ENCODE measurements around the gene PATL2.

Gene PATL2

DNA sequence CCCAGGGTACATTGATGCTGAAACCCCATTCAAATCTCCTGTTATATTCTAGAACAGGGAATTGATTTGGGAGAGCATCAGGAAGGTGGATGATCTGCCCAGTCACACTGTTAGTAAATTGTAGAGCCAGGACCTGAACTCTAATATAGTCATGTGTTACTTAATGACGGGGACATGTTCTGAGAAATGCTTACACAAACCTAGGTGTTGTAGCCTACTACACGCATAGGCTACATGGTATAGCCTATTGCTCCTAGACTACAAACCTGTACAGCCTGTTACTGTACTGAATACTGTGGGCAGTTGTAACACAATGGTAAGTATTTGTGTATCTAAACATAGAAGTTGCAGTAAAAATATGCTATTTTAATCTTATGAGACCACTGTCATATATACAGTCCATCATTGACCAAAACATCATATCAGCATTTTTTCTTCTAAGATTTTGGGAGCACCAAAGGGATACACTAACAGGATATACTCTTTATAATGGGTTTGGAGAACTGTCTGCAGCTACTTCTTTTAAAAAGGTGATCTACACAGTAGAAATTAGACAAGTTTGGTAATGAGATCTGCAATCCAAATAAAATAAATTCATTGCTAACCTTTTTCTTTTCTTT lies 6.0 kb upstream of the PATL2 start:
- DNase-seq (ENCODE audit: low read depth): no peak
- no peak for TF ChIP-seq CTCF (IDR thresholded peaks at IDR 0.05; ENCODE audit: low read depth, low read length, missing control alignments)
- no peak overlapping the region; the same call in 1 of the 2 replicates for H3K4me3 ChIP-seq (ENCODE audit: low read depth, low read length)

DNA sequence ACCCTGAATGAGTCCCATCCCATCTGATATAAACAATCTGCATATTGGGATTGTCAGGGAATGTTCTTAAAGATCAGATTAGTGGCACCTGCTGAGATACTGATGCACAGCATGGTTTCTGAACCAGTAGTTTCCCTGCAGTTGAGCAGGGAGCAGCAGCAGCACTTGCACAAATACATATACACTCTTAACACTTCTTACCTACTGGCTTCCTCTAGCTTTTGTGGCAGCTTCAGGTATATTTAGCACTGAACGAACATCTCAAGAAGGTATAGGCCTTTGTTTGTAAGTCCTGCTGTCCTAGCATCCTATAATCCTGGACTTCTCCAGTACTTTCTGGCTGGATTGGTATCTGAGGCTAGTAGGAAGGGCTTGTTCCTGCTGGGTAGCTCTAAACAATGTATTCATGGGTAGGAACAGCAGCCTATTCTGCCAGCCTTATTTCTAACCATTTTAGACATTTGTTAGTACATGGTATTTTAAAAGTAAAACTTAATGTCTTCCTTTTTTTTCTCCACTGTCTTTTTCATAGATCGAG lies 4.7 kb upstream of the PATL2 start:
- peak overlapping the region; percentile 3; the same call in 1 of the 2 replicates for H3K4me3 ChIP-seq (ENCODE audit: low read depth, low read length)
- no peak for TF ChIP-seq CTCF (IDR thresholded peaks at IDR 0.05; ENCODE audit: low read depth, low read length, missing control alignments)
- DNase-seq (ENCODE audit: low read depth): no peak

DNA sequence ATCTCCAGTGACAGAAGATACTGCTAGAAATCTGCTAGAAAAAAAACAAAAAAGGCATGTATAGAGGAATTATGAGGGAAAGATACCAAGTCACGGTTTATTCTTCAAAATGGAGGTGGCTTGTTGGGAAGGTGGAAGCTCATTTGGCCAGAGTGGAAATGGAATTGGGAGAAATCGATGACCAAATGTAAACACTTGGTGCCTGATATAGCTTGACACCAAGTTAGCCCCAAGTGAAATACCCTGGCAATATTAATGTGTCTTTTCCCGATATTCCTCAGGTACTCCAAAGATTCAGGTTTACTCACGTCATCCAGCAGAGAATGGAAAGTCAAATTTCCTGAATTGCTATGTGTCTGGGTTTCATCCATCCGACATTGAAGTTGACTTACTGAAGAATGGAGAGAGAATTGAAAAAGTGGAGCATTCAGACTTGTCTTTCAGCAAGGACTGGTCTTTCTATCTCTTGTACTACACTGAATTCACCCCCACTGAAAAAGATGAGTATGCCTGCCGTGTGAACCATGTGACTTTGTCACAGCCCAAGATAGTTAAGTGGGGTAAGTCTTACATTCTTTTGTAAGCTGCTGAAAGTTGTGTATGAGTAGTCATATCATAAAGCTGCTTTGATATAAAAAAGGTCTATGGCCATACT lies 4.1 kb upstream of the PATL2 start:
- no peak for DNase-seq (ENCODE audit: low read depth)
- H3K4me3 ChIP-seq (ENCODE audit: low read depth, low read length): peak overlapping the region; percentile 89
- TF ChIP-seq CTCF (IDR thresholded peaks at IDR 0.05; ENCODE audit: low read depth, low read length, missing control alignments): no peak

DNA sequence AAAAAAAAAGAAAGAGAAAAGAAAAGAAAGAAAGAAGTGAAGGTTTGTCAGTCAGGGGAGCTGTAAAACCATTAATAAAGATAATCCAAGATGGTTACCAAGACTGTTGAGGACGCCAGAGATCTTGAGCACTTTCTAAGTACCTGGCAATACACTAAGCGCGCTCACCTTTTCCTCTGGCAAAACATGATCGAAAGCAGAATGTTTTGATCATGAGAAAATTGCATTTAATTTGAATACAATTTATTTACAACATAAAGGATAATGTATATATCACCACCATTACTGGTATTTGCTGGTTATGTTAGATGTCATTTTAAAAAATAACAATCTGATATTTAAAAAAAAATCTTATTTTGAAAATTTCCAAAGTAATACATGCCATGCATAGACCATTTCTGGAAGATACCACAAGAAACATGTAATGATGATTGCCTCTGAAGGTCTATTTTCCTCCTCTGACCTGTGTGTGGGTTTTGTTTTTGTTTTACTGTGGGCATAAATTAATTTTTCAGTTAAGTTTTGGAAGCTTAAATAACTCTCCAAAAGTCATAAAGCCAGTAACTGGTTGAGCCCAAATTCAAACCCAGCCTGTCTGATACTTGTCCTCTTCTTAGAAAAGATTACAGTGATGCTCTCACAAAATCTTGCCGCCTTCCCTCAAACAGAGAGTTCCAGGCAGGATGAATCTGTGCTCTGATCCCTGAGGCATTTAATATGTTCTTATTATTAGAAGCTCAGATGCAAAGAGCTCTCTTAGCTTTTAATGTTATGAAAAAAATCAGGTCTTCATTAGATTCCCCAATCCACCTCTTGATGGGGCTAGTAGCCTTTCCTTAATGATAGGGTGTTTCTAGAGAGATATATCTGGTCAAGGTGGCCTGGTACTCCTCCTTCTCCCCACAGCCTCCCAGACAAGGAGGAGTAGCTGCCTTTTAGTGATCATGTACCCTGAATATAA lies 2.2 kb upstream of the PATL2 start:
- DNase-seq (ENCODE audit: low read depth): no peak
- peak; percentile 26 for TF ChIP-seq CTCF (IDR thresholded peaks at IDR 0.05; ENCODE audit: low read depth, low read length, missing control alignments)
- peak overlapping the region; percentile 89 for H3K4me3 ChIP-seq (ENCODE audit: low read depth, low read length)

DNA sequence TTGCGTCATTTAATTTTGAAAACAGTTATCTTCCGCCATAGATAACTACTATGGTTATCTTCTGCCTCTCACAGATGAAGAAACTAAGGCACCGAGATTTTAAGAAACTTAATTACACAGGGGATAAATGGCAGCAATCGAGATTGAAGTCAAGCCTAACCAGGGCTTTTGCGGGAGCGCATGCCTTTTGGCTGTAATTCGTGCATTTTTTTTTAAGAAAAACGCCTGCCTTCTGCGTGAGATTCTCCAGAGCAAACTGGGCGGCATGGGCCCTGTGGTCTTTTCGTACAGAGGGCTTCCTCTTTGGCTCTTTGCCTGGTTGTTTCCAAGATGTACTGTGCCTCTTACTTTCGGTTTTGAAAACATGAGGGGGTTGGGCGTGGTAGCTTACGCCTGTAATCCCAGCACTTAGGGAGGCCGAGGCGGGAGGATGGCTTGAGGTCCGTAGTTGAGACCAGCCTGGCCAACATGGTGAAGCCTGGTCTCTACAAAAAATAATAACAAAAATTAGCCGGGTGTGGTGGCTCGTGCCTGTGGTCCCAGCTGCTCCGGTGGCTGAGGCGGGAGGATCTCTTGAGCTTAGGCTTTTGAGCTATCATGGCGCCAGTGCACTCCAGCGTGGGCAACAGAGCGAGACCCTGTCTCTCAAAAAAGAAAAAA lies 1.4 kb upstream of the PATL2 start:
- no peak for DNase-seq (ENCODE audit: low read depth)
- TF ChIP-seq CTCF (IDR thresholded peaks at IDR 0.05; ENCODE audit: low read depth, low read length, missing control alignments): no peak
- H3K4me3 ChIP-seq (ENCODE audit: low read depth, low read length): peak overlapping the region; percentile 89

DNA sequence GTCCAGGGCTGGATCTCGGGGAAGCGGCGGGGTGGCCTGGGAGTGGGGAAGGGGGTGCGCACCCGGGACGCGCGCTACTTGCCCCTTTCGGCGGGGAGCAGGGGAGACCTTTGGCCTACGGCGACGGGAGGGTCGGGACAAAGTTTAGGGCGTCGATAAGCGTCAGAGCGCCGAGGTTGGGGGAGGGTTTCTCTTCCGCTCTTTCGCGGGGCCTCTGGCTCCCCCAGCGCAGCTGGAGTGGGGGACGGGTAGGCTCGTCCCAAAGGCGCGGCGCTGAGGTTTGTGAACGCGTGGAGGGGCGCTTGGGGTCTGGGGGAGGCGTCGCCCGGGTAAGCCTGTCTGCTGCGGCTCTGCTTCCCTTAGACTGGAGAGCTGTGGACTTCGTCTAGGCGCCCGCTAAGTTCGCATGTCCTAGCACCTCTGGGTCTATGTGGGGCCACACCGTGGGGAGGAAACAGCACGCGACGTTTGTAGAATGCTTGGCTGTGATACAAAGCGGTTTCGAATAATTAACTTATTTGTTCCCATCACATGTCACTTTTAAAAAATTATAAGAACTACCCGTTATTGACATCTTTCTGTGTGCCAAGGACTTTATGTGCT lies 721 bp upstream of the PATL2 start:
- no peak for DNase-seq (ENCODE audit: low read depth)
- H3K4me3 ChIP-seq (ENCODE audit: low read depth, low read length): peak overlapping the region; percentile 89
- TF ChIP-seq CTCF (IDR thresholded peaks at IDR 0.05; ENCODE audit: low read depth, low read length, missing control alignments): no peak
